HEK293T (cell line): ENCODE measurements around the gene GLRA3.

ENCODE experiments used
- ARNT ChIP-seq: fragments of 450-650 bp; IDR thresholded peaks from 2 replicates; pipeline ENCODE4 v1.6.1; 2017; ENCODE audit warnings: mild to moderate bottlenecking
- BHLHE40 ChIP-seq: fragments of 450-650 bp; IDR thresholded peaks from 2 replicates; pipeline ENCODE4 v1.6.1; 2016; ENCODE audit warnings: mild to moderate bottlenecking, moderate library complexity, borderline replicate concordance
- FOXA1 ChIP-seq: fragments of 450-650 bp; IDR thresholded peaks from 2 replicates; pipeline ENCODE4 v1.6.1; 2016; ENCODE audit warnings: mild to moderate bottlenecking
- FOXK2 ChIP-seq: fragments of 450-650 bp; IDR thresholded peaks from 2 replicates; pipeline ENCODE4 v1.6.1; 2016; ENCODE audit warnings: mild to moderate bottlenecking
- FOXM1 ChIP-seq: fragments of 450-650 bp; IDR thresholded peaks from 2 replicates; pipeline ENCODE4 v1.6.1; 2017; ENCODE audit warnings: mild to moderate bottlenecking, borderline replicate concordance
- L3MBTL2 ChIP-seq: fragments of 450-650 bp; conservative IDR thresholded peaks from 2 replicates; pipeline ENCODE4 v1.6.1; 2016; ENCODE audit warnings: mild to moderate bottlenecking
- NFRKB ChIP-seq: fragments of 450-650 bp; IDR thresholded peaks from 2 replicates; pipeline ENCODE4 v1.6.1; 2016; ENCODE audit warnings: mild to moderate bottlenecking, moderate library complexity
- SP1 ChIP-seq: fragments of 450-650 bp; IDR thresholded peaks from 2 replicates; pipeline ENCODE4 v1.6.1; 2017
- SUZ12 ChIP-seq: fragments of 450-650 bp; IDR thresholded peaks from 2 replicates; pipeline ENCODE4 v1.6.1; 2016; ENCODE audit warnings: mild to moderate bottlenecking
- TARDBP ChIP-seq: fragments of 450-650 bp; IDR thresholded peaks from 2 replicates; pipeline ENCODE4 v1.6.1; 2016
- ZNF384 ChIP-seq: fragments of 450-650 bp; IDR thresholded peaks from 2 replicates; pipeline ENCODE4 v1.6.1; 2016

DNA sequence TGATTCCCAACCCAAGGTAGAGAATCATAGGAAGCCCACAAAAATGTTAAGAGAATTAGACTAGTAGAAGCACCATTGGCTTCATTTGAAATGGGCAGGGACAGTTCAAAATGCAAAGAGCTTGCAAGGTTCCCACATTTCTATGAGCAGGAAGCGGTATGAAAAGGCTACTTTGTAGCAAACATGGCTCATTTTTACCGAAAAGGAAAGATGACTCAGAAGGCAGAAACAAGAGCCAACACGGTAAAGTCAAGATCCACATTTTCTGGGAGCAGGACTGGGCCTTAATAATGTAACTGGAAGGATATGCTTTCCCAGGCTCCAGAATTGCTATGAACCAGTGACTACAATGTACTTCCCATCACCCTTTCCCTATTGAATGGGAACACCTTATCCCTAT lies 89.5 kb downstream of the GLRA3 start:
- TF ChIP-seq SUZ12 (no peak), FOXA1 (no peak), ZNF384 (no peak), FOXM1 (no peak), SP1 (no peak), BHLHE40 (no peak), TARDBP (no peak), FOXK2 (no peak), L3MBTL2 (no peak), ARNT (no peak), NFRKB (no peak)
